Adrenal gland (tissue), 12 donors: ENCODE measurements around the gene FGGY. TPM values are rescaled to one million over a fixed set of nuclear protein-coding genes. Genes with fewer than 3 reads are reported as not detected.

Source experiments
- DNase-seq, 7 donors: peaks; one replicate each; pipeline ENCODE4 v3.0.0-alpha.2; 2019 to 2020
- H3K27ac ChIP-seq, 5 donors: fragments of 200-600 bp; sonication (generic) in 4 of 5; 1 replicate in 3 of 5; 2 replicates in 2 of 5; pipeline versions ENCODE4 v1.5.1 to v1.8.0; 2016 to 2020; ENCODE audit warnings: mild to moderate bottlenecking in 1 of 5
- H3K27me3 ChIP-seq: fragments of 200-600 bp; 2 replicates; pipeline ENCODE4 v1.8.0; 2021
- H3K36me3 ChIP-seq, 2 donors: fragments of 200-600 bp; replicated peaks in 1 of 2; 1 replicate in 1 of 2; 2 replicates in 1 of 2; pipeline versions ENCODE4 v1.5.1 to v1.8.0; 2018 to 2022
- H3K4me1 ChIP-seq, 2 donors: fragments of 200-600 bp; replicated peaks in 1 of 2; 1 replicate in 1 of 2; 2 replicates in 1 of 2; pipeline versions ENCODE4 v1.5.1 to v1.8.0; 2018 to 2021
- H3K4me3 ChIP-seq, 4 donors: fragments of 200-600 bp; sonication (generic) in 3 of 4; one replicate each; pipeline ENCODE4 v1.5.1; 2016 to 2018
- H3K9me3 ChIP-seq, 3 donors: fragments of 200-600 bp; sonication (generic) in 1 of 3; replicated peaks in 1 of 3; 1 replicate in 2 of 3; 2 replicates in 1 of 3; pipeline versions ENCODE4 v1.5.1 to v1.8.0; 2016 to 2021
- POLR2A ChIP-seq, 2 donors: fragments of 450-650 bp; IDR thresholded peaks; one replicate each; pipeline ENCODE4 v1.6.1; 2017; ENCODE audit warnings: antibody characterized with exemption in 2 of 2, mild to moderate bottlenecking in 2 of 2, moderate library complexity in 1 of 2
- WGBS, 4 donors: extraction: QIAGEN DNeasy Blood & Tissue Kit in 2 of 4; methylation state at CpG; one replicate each; pipeline versions ENCODE4 v1.1.5 to v1.1.7; 2013 to 2017; 5-methylcytosine and 5-hydroxymethylcytosine counted together
- intact Hi-C, 2 donors: fragments of 100-400 bp; cut with DNase I; formaldehyde crosslinking; loops; one replicate each; pipeline versions ENCODE4 v1.14.1 to v1.15.0; 2022 to 2023
- polyA plus RNA-seq, 3 donors: library from polyadenylated mRNA; stranded (reverse); fragments of 200-250 nt in 2 of 3; fragments of 350-450 nt in 1 of 3; fragmentation: Illumina TruSeq in 1 of 3; extraction: RNeasy Lipid Tissue Mini Kit (QIAGEN cat#74804) in 1 of 3; gene quantifications; one replicate each; pipeline ENCODE4 v1.2.3, GENCODE V29; 2013 to 2014
- total RNA-seq, 9 donors: library from RNA; depleted of rRNA in 4 of 9; stranded (reverse); fragments of >200 nt in 4 of 9; fragments of 120-200 nt in 1 of 9; fragmentation: NEBNext Ultra II Directional in 1 of 9; extraction: Animal tissue kit (Norgen Biotek cat#: 25700) in 1 of 9; gene quantifications; one replicate each; pipeline versions ENCODE4 v1.1.0 to v1.2.4, GENCODE V29; 2013 to 2023
- TF ChIP-seq, protein P1 (sequence below), 6 experiments: fragments of 450-650 bp in 4 of 6; fragments of 200-600 bp in 2 of 6; sonication (generic) in 1 of 6; IDR thresholded peaks; 1 replicate in 5 of 6; 2 replicates in 1 of 6; pipeline versions ENCODE4 v1.5.1 to v1.8.0; 2016 to 2021; ENCODE audit warnings: antibody characterized with exemption in 6 of 6, mild to moderate bottlenecking in 2 of 6, moderate library complexity in 1 of 6
- donor health status: healthy with polysubstance abuse.
- donor health status: Bipolar disorder and iron deficiency.
- donor health status: DM: yes; HTN: yes; CAD: no.
- donor health status: DM: no; HTN: no; CAD: no.
- donor health status: DM: no; HTN: no; CAD: no.
- donor health status: DM: yes; HTN: yes; CAD: no.

The FGGY gene
- total and polyA plus RNA-seq, 12 donors, result 7.4 to 75.5 (median 35.0) TPM

DNA sequence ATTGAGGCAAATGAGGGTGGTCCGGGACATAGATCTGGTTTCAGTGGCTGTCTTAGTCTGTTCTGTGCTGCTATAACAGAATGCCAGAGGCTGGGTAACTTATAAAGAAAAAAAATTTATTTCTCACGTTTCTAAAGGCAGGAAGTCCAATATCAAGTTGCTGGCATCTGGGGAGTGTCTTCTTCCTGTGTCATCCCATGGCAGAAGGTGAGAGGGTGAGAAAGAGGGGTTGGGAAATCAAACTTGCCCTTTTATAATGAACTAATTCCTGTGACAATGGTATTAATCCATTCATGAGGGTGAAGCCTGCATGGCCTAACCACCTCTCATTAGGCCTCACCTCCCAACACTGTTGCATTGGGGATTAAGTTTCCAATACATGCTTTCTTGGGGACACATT lies 3.7 kb upstream of the FGGY start:
- WGBS, 4 donors, result 55 to 75% (median 71%) methylated on average over 2 of the region's 2 CpGs
- intact Hi-C loops, result loop anchor here in 1 of 2 donors (10.0 kb wide), 2 partner anchors 138 to 402 kb away; no protein-coding TSS in a partner anchor
- no peak overlapping the region for H3K4me3 ChIP-seq
- DNase-seq, result no peak
- H3K36me3 ChIP-seq, result no peaks in the 10 kb centered on the region
- no peaks in the 10 kb centered on the region for H3K27me3 ChIP-seq
- H3K9me3 ChIP-seq, result no peaks in the 10 kb centered on the region
- TF ChIP-seq, protein P1, sequence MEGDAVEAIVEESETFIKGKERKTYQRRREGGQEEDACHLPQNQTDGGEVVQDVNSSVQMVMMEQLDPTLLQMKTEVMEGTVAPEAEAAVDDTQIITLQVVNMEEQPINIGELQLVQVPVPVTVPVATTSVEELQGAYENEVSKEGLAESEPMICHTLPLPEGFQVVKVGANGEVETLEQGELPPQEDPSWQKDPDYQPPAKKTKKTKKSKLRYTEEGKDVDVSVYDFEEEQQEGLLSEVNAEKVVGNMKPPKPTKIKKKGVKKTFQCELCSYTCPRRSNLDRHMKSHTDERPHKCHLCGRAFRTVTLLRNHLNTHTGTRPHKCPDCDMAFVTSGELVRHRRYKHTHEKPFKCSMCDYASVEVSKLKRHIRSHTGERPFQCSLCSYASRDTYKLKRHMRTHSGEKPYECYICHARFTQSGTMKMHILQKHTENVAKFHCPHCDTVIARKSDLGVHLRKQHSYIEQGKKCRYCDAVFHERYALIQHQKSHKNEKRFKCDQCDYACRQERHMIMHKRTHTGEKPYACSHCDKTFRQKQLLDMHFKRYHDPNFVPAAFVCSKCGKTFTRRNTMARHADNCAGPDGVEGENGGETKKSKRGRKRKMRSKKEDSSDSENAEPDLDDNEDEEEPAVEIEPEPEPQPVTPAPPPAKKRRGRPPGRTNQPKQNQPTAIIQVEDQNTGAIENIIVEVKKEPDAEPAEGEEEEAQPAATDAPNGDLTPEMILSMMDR (IDR thresholded peaks at IDR 0.05), result no peak
- TF ChIP-seq POLR2A (IDR thresholded peaks at IDR 0.05), result no peak
- peaks cover 22 to 33% of the 10 kb centered on the region in 2 donors for H3K4me1 ChIP-seq
- H3K27ac ChIP-seq, result peak overlapping the region; percentile 28 to 85 (median 66)

DNA sequence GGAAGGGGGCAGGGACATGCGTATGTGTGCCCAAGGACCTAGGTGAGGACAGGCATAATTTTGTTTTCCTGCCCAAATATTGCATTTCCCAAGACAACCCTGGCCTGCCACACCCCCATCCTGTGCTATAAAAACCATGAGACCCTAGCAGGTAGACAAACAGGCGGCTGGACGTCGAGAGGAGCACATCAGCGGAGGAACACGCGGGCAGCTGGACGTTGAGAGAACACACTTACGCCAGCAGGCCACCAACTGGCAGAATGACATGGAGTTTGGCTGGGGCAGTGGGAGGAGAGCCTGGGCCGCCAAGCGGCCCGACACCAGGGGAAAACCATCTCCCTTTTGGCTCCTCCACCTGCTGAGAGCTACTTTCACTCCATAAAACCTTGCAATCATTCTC lies 3.0 kb upstream of the FGGY start:
- intact Hi-C loops, result loop anchor here in 1 of 2 donors (10.0 kb wide), 2 partner anchors 139 to 401 kb away; no protein-coding TSS in a partner anchor

DNA sequence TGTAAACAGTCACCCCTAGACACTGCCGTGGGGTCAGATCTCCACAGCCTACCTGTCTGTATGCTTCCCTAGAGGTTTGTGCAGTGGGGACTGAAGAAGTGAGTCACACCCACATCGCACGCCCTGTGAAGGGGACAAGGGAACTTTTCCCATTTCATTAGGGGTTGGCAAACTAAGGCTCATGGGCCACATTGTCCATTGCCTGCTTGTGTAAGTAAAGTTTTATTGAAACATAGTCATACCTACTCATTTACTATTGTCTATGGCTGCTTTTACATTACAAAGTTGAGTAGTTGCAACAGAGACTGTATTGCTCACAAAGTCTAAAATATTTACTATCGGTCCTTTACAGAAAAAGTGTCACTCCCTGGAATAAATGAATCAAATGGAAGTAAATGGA lies 2.5 kb upstream of the FGGY start:
- Histone ChIP-seq H3K4me1 (peaks cover 22 to 44% of the 10 kb centered on the region in 2 donors), H3K27me3 (no peaks in the 10 kb centered on the region), H3K36me3 (no peaks in the 10 kb centered on the region), H3K4me3 (no peak overlapping the region), H3K27ac (no peak overlapping the region), H3K9me3 (no peaks in the 10 kb centered on the region)
- 96 to 99% (median 98%) methylated on average over 4 of the region's 4 CpGs for WGBS, 4 donors
- TF ChIP-seq POLR2A (IDR thresholded peaks at IDR 0.05), result no peak
- TF ChIP-seq, protein P1 (IDR thresholded peaks at IDR 0.05), result no peak
- intact Hi-C loops, result loop anchor here in 1 of 2 donors (10.0 kb wide), 2 partner anchors 140 to 400 kb away; no protein-coding TSS in a partner anchor
- no peak for DNase-seq

More for the DNA sequence above, 3.0 kb upstream of the FGGY start:
- Histone ChIP-seq H3K4me3 (no peak overlapping the region), H3K9me3 (no peaks in the 10 kb centered on the region), H3K27ac (peak overlapping the region in 2 of 5 donors; percentile 72 to 85), H3K4me1 (peaks cover 22 to 40% of the 10 kb centered on the region in 2 donors), H3K27me3 (no peaks in the 10 kb centered on the region), H3K36me3 (no peaks in the 10 kb centered on the region)
- TF ChIP-seq, protein P1 (IDR thresholded peaks at IDR 0.05), result no peak
- TF ChIP-seq POLR2A (IDR thresholded peaks at IDR 0.05), result no peak
- DNase-seq, result no peak
- 95 to 96% (median 96%) methylated on average over 7 to 12 of the region's 12 CpGs for WGBS, 4 donors

GRCh38 chr1:59295618-59296017 lies 1.3 kb upstream of the FGGY start:
- no peaks in the 10 kb centered on the region for H3K27me3 ChIP-seq
- no peaks in the 10 kb centered on the region for H3K36me3 ChIP-seq
- H3K9me3 ChIP-seq, result no peaks in the 10 kb centered on the region
- H3K27ac ChIP-seq, result peak overlapping the region; percentile 80 to 98 (median 93)
- no peak for TF ChIP-seq POLR2A (IDR thresholded peaks at IDR 0.05)
- TF ChIP-seq, protein P1 (IDR thresholded peaks at IDR 0.05), result no peak
- 53 to 66% (median 57%) methylated on average over 4 of the region's 4 CpGs for WGBS, 4 donors
- H3K4me1 ChIP-seq, result peaks cover 22 to 44% of the 10 kb centered on the region in 2 donors
- no peak for DNase-seq
- H3K4me3 ChIP-seq, result peak overlapping the region in 1 of 4 donors; percentile 59
- intact Hi-C loops, result loop anchor here (5.0 to 10.0 kb wide), 3 partner anchors 141 to 402 kb away; no protein-coding TSS in a partner anchor
